MCF 10A (cell line): ENCODE data around the gene SERPINB6. TPM values are rescaled to one million over a fixed set of nuclear protein-coding genes. Genes with fewer than 3 reads are reported as not detected.

ENCODE experiments used
- BruUV-seq: library from RNA; stranded (reverse); fragments of 400-500 nt; replicated peaks from 2 replicates; lab custom pipeline; 2021; lab: Mats Ljungman, UMichigan
- CTCF ChIA-PET: fragments of 300-600 bp; sonication (Branson Sonifier 250); formaldehyde crosslinking; extraction: SDS; loops from one replicate; lab custom pipeline; 2021; ENCODE audit warnings: antibody characterized with exemption, inconsistent platforms; lab: Yijun Ruan, JAX
- POLR2A ChIA-PET: fragments of 300-600, 350-650 bp; sonication (Branson Sonifier 250); formaldehyde crosslinking; extraction: SDS; loops from one replicate; lab custom pipeline; 2020; ENCODE audit warnings: antibody characterized with exemption, inconsistent platforms; lab: Yijun Ruan, JAX
- DNase-seq: peaks from one replicate; pipeline ENCODE4 v3.0.0-alpha.2; 2018; ENCODE audit not compliant: unreplicated experiment
- H3K27ac Mint-ChIP-seq: one replicate; pipeline ENCODE4 v1.8.0; 2022; ENCODE audit warnings: mild to moderate bottlenecking, low read depth, mixed read lengths; ENCODE audit not compliant: unreplicated experiment
- H3K27me3 Mint-ChIP-seq: one replicate; pipeline ENCODE4 v1.8.0; 2022; ENCODE audit warnings: mixed read lengths; ENCODE audit not compliant: insufficient read depth, unreplicated experiment
- H3K36me3 Mint-ChIP-seq: one replicate; pipeline ENCODE4 v1.8.0; 2022; ENCODE audit warnings: mild to moderate bottlenecking, moderate library complexity, mixed read lengths; ENCODE audit not compliant: insufficient read depth, unreplicated experiment
- H3K4me1 Mint-ChIP-seq: one replicate; pipeline ENCODE4 v1.8.0; 2022; ENCODE audit warnings: mixed read lengths; ENCODE audit not compliant: insufficient read depth, unreplicated experiment
- H3K4me3 Mint-ChIP-seq: one replicate; pipeline ENCODE4 v1.8.0; 2022; ENCODE audit warnings: mild to moderate bottlenecking, moderate library complexity, mixed read lengths; ENCODE audit not compliant: unreplicated experiment
- H3K9me3 Mint-ChIP-seq: one replicate; pipeline ENCODE4 v1.8.0; 2022; ENCODE audit warnings: mixed read lengths; ENCODE audit not compliant: unreplicated experiment
- intact Hi-C: fragments of 100-400 bp; cut with micrococcal nuclease; formaldehyde crosslinking; loops from 2 replicates; pipeline ENCODE4 v1.14.1; 2022
- total RNA-seq: library from RNA; stranded (reverse); gene quantifications from 2 replicates; pipeline ENCODE4 v1.2.3, GENCODE V29; 2022
- TF ChIP-seq, protein P1 (sequence below): fragments of 200-600 bp; IDR thresholded peaks from one replicate; pipeline ENCODE4 v1.8.0; 2022; ENCODE audit warnings: antibody characterized with exemption, mild to moderate bottlenecking; ENCODE audit not compliant: unreplicated experiment

SERPINB6 gene
- total RNA-seq, 1 experiment from 2014 or later = 75.6 TPM

DNA sequence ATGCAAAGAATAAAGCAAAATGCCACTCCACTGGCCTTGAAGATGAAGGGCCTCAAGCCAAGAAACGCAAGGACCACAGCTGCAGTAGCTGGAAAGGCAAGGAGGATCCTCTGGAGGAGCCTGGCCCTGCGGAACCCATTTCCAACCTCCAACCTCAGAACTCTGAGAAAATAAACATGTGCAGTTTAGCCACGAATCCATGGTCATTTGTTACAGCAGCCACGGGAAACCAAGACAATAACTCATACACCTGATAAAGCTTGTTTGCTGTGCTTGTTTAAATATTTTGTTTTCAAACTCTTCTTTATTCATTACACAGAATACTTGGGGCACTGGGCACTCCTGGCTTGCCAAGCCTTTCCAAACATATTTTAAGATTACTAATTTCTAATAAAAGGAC lies 10.4 kb downstream of the SERPINB6 start:
- BruUV-seq = no TSS peak
- Mint-ChIP-seq H3K27ac (no peak overlapping the region), H3K4me1 (no peaks in the 10 kb centered on the region), H3K27me3 (no peaks in the 10 kb centered on the region), H3K36me3 (peaks cover 11% of the 10 kb centered on the region), H3K4me3 (no peak overlapping the region), H3K9me3 (no peaks in the 10 kb centered on the region)
- POLR2A ChIA-PET = no interaction called here
- intact Hi-C loops = no loop called here
- CTCF ChIA-PET = interaction anchor here (0.6 to 1.1 kb wide), 2 partner anchors 26 to 416 kb away, joined by 4 read pairs; no protein-coding TSS in a partner anchor
- no peak for DNase-seq
- TF ChIP-seq, protein P1, sequence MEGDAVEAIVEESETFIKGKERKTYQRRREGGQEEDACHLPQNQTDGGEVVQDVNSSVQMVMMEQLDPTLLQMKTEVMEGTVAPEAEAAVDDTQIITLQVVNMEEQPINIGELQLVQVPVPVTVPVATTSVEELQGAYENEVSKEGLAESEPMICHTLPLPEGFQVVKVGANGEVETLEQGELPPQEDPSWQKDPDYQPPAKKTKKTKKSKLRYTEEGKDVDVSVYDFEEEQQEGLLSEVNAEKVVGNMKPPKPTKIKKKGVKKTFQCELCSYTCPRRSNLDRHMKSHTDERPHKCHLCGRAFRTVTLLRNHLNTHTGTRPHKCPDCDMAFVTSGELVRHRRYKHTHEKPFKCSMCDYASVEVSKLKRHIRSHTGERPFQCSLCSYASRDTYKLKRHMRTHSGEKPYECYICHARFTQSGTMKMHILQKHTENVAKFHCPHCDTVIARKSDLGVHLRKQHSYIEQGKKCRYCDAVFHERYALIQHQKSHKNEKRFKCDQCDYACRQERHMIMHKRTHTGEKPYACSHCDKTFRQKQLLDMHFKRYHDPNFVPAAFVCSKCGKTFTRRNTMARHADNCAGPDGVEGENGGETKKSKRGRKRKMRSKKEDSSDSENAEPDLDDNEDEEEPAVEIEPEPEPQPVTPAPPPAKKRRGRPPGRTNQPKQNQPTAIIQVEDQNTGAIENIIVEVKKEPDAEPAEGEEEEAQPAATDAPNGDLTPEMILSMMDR = no peak

- no peak for DNase-seq
- Mint-ChIP-seq H3K27ac (no peak overlapping the region), H3K9me3 (no peaks in the 10 kb centered on the region), H3K36me3 (peaks cover 20% of the 10 kb centered on the region), H3K27me3 (no peaks in the 10 kb centered on the region), H3K4me1 (no peaks in the 10 kb centered on the region), H3K4me3 (no peak overlapping the region)
- ChIA-PET CTCF (interaction anchor here (0.6 to 1.1 kb wide), 2 partner anchors 25 to 415 kb away, joined by 4 read pairs; no protein-coding TSS in a partner anchor), POLR2A (no interaction called here)
- intact Hi-C loops = no loop called here
- BruUV-seq = no TSS peak
- TF ChIP-seq, protein P1 = no peak
Measured at GRCh38 chr6:2959909-2960719, 11.3 kb downstream of the SERPINB6 start.

DNA sequence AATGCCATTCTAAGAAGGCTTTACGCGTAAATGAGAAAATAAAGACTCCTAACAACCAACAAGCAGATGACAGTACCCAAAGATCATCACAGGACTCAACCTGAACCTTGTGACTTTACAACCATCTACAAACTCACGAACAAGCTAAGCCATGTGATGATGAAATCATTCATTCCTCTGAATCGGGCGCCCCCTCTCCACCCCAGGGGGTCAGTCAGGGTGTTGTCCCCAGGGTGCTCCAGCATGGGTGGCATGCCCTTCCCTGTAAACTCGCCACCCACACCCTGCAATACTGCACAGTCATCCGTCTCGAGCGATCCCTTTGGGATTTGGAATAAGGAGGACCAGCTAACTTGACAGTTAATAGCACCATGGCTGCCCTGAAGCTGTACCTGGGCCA lies 12.6 kb downstream of the SERPINB6 start:
- H3K4me1 Mint-ChIP-seq = no peaks in the 10 kb centered on the region
- ChIA-PET CTCF (no interaction called here), POLR2A (no interaction called here)
- H3K9me3 Mint-ChIP-seq = no peaks in the 10 kb centered on the region
- no peak overlapping the region for H3K4me3 Mint-ChIP-seq
- H3K27ac Mint-ChIP-seq = no peak overlapping the region
- no peak for DNase-seq
- H3K27me3 Mint-ChIP-seq = no peaks in the 10 kb centered on the region
- peaks cover 20% of the 10 kb centered on the region for H3K36me3 Mint-ChIP-seq
- BruUV-seq = no TSS peak
- TF ChIP-seq, protein P1 = no peak
- intact Hi-C loops = no loop called here

GRCh38 chr6:2958331-2958711 lies 13.0 kb downstream of the SERPINB6 start:
- intact Hi-C loops = no loop called here
- Mint-ChIP-seq H3K9me3 (no peaks in the 10 kb centered on the region), H3K4me3 (no peak overlapping the region), H3K4me1 (no peaks in the 10 kb centered on the region), H3K27me3 (no peaks in the 10 kb centered on the region), H3K36me3 (peaks cover 20% of the 10 kb centered on the region), H3K27ac (no peak overlapping the region)
- no TSS peak for BruUV-seq
- TF ChIP-seq, protein P1 = no peak
- ChIA-PET POLR2A (no interaction called here), CTCF (no interaction called here)
- no peak for DNase-seq
